OCI-M2 (cell line): Measurements from ENCODE around the gene MITF.

Experiments used
- DNase-seq: peaks from one replicate; lab custom pipeline; 2025; ENCODE audit not compliant: unreplicated experiment; lab: John Stamatoyannopoulos, UW

The MITF gene

DNA sequence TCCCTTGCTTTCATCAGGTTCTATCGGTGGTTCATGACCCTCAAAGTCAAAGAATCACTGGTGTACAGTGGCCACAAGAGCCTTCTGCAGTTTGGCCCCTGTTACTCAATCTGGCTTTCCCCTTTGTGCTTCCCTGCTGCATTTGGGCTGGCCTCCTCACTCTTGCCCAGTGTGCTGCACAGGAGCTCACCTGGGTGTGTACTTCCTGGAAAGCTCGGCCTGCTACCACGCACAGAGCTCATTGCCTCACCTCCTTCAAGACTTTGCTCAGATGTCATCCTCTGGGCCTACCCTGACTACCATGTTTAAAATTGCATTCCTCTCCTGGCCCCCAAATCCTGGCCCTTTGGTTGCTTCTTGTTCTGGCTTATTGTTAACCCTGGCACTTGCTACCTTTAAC, 90.9 kb downstream of the MITF start:
- no peak for DNase-seq

DNA sequence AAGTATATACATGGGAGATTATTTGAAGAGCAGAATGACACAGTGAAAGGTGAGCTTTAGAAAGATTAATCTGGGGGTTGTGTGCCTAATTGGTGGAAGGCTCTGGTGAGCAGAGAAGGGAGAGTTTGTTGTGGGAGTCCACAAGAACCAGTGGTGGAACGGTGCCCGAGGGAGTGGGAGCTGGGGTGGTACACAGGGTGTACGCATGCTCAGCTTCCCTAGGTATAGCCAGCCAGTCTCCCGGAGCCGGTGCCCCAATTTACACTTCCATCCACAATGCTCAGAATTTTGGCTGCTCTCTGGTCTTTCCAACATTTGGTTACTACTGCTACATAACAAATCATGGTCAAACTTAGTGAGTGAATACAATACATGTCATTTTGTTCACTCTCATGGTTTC, 92.5 kb downstream of the MITF start:
- DNase-seq, result no peak

DNA sequence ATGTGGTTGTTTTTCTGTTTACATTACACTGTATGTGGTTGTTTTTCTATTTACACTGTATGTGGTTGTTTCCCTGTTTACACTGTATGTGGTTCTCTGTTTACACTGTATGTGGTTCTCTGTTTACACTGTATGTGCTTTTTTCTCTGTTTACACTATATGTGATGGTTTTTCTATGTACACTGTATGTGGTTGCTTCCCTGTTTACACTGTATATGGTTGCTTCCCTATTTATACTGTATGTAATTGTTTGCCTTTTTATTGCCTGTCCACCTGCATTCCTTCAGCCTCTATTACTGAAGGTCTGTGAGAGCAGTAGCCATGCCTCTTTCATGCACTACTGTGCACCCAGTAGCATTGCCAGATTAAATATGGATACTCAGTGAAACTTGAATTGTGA, 94.3 kb downstream of the MITF start:
- no peak for DNase-seq

DNA sequence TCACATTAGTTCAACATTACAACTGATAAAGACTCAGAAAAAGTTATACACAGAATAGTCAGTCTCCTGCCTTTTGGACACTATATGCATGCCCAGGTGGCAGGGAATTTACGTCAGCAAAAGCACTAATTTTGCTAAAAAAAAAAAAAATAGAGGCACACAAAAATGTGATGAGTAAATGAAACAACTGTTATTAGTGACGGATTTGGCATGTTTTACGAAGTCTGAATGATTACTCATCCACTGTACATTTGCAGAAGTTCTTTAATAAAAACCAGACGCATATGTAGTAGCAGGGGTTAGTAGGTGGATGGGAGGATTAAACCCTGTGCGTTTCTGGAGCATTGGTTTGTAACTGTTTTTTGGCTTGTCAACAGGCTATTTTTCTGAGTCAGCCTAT, 99.0 kb downstream of the MITF start:
- DNase-seq, result no peak

DNA sequence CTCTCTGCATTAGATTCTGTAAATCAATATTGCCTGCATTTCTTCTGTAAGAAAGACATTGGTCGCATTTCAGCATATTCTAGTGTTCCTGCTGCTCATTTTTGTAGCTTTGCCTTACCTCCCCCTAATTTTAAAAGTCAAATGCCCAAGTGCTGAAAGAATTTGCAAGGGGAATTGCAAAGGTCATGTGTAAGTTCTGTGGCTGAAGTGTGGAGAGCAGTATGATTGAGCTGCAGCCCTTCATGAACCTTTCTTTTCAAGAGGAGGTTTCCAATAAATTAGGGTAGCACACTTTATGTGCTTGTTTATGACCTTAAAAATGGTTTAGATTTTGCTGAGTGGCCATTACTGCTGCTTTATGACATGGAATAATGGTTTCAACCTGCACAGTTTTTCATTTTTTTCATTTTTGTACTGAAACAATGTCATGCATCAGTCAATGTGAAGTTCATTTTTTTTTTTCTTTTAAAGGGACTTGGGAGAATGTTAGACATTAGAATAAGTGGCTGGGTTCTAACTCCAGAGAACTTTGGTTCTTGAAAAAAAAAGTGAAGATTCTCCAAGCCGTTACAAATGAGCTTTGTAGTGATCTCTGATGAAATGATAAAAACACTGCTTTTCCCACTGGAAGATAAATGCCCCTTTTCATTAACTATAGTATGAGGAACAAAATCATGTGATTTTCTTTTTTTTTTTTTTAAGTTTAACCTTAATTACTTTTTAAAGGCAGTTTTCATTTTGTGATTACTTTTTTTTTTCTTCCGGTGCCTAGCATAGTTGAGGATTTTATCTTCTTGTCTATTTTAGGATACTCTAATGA, 99.6 kb downstream of the MITF start:
- DNase-seq, result no peak

DNA sequence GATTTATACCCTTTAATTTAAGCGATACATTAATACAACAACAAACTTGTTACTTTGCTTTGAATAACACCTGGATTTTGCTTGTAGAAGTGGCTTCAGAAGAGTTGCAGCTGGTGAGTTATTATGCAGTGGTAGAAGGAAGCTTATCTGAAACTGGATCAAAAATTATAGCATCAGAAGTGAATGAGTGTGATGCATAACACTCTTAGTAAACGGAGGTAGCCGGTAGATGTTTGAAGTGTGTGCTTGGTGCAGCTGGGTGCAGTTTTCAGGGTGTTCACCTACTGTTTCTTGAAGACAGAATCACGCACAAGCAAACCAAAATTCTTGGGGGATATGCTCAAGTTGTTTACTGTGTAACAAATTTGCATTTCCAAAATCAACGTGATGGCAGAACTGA, 103.1 kb downstream of the MITF start:
- DNase-seq, result no peak

DNA sequence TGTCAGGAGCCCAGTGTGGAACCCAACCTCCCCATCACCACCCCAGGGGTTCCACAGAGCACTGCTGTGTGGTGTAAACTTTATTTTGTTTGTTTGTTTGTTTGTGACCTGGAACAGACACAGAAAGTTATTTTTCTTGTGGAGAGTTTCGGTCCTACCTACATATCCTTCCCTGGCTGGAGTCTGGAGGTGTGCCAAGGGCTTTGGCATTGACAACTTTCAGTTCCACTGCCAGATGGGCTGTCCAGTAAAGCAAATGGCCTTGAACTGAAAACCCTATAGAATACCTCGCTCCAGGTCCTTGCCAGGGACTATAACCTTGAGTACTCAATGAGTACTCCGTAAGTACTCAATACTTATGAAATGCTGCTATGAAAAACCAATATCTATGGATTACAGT, 103.5 kb downstream of the MITF start:
- DNase-seq, result no peak

DNA sequence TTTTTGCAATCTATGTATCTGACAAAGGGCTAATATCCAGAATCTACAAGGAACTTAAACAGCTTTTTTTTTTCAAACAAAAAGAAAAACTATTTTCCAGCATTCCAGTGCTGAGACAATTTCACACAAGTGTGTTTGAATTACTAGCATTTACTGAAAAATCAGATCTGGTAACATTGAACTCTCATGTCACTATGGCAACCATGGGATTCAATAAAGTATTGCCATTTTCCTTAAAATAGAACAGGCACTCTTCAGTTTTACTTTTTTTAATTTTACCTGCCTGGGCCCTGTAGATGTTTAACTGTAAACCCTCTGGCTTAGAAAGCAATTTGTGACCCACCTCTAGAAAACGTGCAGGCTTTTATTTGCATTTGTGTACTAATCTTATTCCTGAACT, 105.4 kb downstream of the MITF start:
- no peak for DNase-seq

DNA sequence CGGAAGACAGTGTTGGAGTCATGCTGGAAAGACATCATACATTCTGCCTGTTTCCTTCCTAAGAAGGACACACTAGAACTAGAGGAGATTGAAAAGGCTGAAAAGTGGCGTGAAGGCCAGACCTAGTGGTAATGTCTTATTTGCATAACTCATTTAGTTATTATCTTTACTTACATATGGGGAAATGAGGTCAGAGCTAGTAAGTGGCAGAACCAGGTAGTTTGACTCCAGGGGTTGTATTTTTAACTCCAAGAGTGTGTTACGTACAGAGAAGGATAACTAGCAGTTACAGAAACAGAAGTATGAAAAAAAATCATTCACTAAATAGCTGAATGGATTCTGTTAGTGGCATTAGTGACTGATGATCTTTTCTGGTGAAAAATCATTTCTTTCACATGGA, 108.0 kb downstream of the MITF start:
- no peak for DNase-seq

DNA sequence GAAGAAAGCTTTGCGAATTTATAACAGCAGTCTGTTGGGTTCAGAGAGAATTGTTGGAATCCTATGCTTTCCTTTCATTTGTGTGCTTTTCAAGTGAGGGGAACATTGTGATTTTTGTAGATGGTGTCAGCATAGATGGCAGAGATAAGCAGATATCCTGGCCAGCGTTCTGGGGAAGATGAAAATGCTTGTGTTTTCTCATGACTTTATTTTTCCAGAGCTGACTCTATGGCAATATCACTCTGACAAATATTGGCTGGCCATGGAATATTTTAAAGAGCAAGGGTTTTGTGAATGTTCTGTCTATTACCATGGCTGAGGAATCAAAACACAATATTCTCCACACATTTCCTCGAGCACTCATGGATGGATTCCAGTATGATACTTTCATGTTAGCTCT, 108.8 kb downstream of the MITF start:
- DNase-seq, result no peak

DNA sequence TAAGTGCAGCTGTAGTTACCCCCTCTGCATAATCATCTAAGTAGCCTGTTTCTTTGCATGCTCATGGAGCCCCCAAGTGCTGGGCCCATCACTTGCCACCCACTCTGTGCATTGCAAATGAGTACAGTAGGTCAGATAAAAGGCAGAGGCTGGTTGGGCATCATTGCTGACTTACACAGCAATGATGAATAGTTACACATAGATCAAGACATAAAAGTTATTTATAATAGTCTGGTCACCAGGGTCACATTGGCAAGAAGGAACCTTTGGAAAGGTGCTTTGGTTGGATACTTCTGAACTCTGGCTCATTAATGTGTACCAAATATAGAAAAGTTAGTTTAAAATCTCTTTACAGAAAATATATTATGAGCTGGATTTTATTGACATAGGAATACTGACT, 111.6 kb downstream of the MITF start:
- no peak for DNase-seq

DNA sequence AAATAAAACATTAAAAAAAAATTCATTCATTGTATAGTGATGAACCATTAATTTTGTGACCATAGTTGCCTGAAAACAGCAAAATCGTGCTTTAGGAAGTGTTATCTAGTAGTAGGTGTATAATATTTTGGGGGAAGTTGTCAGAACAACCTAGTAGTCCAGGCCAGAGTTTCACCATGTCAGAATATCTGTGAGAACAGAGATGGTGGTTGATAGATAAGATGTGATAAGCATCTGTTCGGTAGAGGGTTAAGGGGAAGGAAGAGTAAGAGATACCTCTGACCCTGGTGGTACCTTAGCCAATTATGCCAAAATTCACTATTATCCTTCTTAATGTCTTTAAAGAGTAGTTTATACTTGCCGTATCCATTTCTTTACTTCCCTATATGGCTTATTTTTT, 113.8 kb downstream of the MITF start:
- no peak for DNase-seq

DNA sequence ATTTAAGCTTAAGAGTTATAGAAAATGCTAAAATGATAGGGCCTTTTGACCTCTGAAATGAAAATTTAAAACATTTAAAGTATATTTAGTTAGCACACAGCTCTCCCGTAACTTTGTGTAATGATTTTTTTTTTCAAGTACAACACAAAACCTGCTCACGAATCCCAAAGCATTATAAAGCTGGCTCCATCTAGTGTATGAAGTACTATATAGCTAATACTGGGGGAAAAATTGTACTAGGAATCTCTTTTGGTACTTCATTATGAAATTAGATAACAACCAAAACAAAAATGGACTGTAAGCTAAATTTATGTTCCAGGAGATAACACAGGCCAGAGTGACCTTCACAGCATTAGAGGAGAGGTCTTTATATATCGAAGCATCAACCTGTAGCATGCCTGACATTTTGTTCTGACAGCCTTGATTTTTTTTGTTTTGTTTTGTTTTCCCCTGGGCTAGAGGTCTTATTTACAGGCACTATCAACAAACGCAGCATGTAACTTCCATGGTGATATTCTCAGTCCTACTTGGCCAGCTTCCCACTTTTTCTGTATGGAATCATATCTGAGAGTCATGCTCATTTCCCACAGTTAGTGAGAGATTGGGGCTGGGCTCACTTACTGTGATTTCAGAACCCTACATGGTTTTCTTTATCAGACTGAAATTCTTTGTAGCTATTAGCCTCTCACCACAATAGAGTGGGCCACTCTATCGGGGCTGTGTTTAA, 116.3 kb downstream of the MITF start:
- no peak for DNase-seq

DNA sequence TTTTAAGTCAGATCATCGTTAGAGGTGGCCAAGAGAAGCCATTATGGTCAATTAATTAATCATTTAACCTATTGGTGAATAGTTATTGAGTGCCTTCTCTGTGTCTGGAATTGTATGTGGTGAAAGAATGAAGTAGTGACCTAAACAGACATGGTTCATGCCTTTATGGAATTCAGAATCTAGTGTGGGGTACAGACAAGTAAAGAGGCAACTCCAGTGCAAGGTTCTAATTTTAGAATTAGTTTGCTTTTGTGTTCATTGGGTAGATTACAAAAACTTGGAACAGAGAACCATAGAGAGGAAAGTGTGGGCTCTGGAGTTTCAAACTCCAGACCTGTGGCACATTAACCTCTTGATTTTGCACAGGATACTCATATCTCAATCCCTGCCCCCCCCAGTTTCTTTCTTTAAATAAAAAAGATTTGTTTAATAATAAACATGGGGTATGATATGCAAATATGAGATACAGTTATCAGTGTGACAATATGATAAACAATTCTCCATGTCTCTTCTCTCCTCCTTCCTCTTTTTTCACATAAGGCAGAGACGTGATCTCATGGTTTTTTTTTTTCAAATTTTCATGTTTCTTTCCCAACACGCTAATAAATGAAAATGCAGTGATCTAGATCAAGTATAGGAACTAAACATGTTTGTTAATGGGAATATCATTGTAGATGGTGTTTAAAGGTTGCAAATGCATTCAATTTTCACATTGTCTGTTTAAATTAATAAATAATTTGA, 117.9 kb downstream of the MITF start:
- no peak for DNase-seq

DNA sequence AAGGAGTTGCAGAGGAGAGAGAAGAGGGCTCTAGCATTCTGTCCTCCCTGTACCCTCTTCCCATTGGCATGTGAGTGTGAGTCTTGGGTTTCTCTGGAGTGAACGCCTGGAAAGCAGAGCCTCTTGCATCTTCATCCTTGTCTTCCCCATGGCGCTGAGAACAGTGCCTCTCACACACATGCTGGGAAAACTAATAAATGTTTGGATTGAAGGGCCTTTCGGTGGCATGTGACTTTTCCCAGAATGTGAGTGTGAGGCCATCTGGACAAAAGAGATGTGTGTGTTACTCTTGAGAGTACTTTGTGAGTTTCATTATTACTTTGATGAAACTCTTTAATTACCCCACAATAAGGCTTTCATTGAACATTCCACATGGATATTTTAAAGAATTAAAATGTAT, 122.3 kb downstream of the MITF start:
- no peak for DNase-seq

DNA sequence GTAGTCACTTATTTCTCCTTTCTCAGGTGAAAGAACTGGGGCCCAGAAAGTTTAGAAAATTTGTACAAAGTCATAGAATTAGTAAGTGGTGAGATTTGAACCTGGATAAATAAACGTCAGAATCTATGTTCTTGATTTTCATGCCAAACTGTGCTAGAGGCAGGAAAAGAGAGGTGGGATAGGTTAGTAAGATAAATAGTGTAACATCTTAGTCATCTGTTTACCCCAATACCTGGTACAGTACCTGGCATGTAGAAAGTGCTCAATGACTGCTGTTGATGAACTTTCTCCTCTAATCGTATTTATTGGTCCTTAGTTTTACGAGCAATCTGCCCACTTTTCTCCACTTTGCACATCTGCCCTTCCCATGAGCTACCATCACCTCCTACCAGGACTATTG, 124.9 kb downstream of the MITF start:
- no peak for DNase-seq

DNA sequence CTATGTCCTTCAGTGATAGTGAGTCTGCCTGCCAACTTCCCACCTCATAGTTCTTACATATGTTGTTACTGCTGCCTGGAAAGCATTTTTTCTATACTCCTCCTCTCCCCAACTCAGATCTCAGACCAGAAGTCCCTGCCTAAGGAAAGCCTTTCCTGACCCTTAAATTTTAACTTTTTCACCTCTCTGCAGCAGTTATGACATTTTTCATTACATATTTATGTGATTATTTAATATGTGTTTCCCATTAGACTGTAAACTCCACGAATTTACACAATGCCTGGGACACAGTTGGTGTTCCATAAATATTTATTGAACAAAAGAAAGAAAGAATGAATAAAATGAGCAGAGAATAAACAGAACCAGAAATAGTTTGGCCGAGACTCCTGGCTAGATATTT, 125.5 kb downstream of the MITF start:
- no peak for DNase-seq

DNA sequence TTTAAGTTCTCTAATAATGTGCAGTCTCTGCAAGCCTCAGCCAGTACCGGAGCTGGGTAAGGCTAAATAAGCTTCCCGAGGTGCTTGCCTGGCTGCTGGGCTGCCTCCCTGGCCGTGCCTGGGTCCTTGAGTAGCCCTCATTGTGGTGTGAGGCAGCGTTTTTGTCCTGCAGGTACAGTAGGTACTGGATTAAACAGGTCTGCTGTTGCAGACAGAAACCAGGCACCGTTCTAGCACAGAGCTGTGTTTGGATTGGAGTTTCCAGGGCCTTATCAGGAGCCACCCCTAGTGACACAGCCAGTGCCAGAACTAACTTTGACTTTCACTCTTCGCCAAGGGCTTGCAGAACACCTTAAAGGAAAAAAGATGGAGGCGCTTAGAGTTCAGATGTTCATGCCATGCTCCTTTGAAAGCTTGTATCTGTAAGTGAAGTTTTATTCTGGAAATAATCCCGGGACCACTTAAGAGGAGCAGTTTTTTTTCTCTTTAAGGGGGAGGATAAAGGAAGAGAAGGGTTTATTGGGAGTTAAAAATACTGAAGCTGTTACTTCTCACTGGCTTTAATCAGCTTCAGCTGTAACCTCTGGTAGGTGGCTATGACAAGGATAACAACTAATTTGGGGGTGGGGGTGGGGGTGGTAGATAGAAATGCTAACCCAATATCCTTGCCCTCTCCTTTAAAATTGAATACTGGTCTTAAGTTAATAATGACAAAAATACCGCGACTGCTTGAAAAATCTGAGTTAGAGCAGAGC, 126.8 kb downstream of the MITF start:
- no peak for DNase-seq

DNA sequence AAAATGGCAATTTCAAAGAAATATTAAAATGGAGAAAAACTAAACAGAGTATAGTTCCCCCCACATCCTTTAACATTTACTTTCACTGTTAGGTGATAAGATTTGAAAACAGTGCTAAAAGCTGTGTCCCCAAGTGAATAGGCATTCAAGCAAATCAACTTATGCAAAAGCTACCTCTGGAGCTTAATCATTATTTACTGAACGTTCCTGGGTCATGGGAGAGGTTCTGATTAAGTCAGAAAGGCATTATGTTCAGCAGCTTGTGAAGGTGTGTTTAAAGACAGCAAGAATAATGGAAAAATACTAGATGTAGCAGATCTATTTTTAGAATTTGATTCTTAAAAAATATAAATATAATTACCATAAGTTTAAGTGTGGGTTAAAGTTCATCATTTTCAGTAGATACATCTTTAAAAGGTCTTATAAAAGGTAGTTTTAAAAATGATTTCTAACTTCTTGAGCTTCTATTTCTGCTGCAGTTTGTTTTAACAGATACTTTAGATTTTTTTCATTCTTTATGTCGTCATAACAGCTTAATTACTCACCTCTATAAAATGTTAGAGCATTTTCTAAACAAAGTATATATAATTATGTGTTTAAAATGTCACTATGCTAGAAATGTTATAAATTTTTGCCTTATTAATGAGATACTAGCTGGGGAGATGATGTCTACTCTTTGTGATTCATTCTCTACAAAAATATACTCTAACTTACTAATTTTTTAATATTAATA, 127.9 kb downstream of the MITF start:
- DNase-seq, result no peak

DNA sequence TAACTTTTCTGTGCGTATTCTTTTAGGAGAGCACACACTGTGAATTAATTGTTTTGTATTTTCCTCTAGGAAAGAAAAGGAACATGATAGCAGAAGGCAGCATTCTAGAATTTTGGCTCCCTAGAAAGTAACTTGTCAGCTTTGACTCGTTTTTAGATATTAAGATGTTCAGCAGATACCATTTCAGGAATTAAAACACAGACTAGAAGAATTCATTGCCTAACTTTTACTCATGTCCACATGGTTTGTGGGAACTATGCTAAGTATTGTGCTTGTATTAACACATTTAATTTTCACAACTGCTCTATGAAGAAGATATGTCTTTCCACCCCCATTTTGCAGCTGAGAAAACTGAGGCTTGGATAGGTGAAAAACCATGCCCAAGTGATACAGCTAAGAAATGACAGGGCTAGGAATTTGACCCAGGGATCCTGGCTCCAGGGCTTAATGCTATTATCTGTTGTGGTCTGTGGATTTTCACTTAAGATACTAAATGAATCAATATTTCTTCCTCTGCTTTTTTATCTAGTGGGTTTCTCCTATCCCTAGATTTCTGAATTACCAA, 128.8 kb downstream of the MITF start:
- DNase-seq, result no peak
